Stimulated activated CD8-positive, alpha-beta memory T cell treated with anti-CD3 and anti-CD28 coated beads, Interleukin-15, amount 100 ng/mL, for 4 hours (primary cell): Measurements from ENCODE around the gene WDR70.
"Not testable (repeated sequence)": the region's sequence is repeated elsewhere in the genome, so short reads cannot be mapped to it uniquely, and the experiment has no call there.

Experiments used
- DNase-seq, 2 donors: peaks; one replicate each; pipeline ENCODE4 v3.0.0-alpha.2; 2020; ENCODE audit warnings: low read depth in 2 of 2

Gene WDR70

DNA sequence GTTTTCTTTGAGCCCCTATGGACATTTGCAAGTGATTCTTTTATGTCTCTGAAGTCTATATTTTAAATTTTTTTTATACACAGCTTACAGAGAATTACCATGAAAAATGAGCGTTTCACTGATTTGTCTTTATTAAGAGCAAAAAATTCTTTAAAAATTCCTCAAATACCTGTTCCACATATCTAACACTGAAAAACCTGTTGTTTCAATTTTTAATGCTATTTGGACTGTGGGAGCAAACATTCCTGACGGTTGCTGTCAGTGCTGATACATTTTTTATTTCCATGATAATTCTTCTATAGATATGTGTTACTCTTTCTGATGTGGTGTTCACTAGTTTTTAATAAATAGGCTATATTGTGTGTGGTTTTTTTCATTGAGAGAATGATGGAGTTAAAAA lies 261.0 kb downstream of the WDR70 start:
- no peak for DNase-seq

DNA sequence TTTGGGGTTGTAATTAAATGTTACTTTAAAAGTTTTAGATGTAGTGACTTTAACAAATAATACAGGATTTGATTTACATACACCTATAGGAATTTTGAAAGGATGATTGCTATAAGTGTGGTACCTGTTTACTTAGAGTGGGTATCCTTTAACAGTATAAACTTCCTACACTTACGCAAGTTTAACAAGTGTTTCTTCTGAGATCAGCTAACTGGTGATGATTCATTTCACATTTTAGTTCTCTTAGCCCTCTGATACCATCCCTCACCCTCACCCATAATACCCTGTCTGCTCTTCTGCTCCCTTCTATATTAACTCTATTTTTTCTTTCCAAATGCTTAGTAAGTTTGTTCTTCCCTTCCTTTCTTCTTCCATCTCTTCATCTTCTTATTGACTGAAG lies 262.8 kb downstream of the WDR70 start:
- DNase-seq, result no peak

DNA sequence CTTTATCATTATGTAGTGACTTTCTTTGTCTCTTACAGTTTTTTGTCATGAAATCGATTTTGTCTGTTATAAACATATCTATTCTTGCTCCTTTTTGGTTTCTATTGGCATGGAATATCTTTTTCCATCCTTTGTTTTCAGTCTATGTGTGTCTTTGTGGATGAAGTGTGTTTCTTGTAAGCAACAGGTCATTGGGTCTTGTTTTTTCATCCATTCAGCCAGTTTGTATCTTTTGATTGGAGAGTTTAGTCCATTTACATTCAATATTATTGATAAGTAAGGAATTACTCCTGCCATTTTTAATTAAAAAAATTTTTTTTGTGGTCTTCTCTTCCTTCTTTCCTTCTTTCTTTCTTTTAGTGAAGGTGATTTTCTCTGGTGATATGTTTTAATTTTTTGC lies 266.6 kb downstream of the WDR70 start:
- DNase-seq, result no peak

DNA sequence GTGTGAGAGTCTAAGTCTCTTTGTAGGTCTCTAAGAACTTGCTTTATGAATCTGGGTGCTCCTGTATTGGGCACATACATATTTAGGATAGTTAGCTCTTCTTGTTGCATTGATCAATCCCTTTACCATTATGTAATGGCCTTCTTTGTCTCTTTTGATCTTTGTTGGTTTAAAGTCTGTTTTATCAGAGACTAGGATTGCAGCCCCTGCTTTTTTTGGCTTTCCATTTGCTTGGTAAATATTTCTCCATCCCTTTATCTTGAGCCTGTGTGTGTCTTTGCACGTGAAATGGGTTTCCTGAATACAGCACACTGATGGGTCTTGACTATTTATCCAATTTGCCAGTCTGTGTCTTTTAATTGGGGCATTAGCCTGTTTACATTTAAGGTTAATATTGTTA lies 275.4 kb downstream of the WDR70 start:
- DNase-seq, result not testable (repeated sequence)

DNA sequence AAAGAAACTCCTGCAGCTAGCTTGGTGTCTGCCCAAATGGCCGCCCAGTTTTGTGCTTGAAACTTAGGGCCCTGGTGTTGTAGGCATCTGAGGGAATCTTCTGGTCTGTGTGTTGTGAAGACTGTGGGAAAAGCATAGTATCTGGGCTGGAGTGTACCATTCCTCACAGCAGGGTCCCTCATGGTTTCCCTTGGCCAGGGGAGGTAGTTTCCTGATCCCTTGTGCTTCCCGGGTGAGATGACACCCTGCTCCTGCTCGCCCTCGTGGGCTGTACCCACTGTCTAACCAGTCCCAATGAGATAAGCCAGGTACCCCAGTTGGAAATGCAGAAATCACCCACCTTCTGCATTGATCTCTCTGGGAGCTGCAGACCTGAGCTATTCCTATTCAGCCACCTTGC lies 277.9 kb downstream of the WDR70 start:
- DNase-seq, result no peak

DNA sequence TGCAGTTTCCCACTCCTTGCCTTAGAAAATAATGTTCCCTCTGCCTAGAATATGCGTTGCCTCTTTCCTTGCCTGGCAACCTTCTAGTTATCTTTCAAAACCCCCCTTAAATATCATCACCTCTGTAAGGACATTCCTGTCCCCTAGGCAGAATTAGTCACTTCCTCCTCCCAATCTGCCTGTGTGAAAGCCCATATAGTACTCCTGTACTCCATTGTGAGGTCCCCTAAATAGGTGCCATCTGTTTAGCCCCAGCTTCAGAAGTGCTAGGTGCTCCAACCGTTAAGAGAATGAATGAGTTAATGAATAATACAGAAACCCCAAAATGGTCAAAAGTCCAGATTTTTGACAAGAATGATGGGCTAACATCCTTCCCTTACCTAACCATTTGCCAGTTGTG lies 279.3 kb downstream of the WDR70 start:
- DNase-seq, result no peak

DNA sequence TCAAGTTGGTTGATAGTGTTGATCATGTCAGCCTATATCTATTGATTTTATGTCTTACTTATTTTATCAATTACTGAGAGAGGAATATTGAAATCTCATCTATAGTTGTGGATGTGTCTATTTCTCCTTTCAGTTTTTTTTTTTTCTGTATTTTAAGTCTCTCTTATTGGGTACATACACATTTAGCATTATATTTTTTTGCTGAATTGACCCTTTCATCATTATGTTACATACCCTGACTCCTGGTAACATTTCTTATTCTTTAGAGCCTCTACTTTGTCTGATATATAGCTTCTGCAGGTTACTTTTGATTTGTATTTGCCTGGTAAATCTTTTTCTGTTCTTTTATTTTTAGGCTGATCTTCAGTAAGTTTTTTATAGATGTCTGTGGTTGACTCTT lies 281.2 kb downstream of the WDR70 start:
- no peak for DNase-seq

DNA sequence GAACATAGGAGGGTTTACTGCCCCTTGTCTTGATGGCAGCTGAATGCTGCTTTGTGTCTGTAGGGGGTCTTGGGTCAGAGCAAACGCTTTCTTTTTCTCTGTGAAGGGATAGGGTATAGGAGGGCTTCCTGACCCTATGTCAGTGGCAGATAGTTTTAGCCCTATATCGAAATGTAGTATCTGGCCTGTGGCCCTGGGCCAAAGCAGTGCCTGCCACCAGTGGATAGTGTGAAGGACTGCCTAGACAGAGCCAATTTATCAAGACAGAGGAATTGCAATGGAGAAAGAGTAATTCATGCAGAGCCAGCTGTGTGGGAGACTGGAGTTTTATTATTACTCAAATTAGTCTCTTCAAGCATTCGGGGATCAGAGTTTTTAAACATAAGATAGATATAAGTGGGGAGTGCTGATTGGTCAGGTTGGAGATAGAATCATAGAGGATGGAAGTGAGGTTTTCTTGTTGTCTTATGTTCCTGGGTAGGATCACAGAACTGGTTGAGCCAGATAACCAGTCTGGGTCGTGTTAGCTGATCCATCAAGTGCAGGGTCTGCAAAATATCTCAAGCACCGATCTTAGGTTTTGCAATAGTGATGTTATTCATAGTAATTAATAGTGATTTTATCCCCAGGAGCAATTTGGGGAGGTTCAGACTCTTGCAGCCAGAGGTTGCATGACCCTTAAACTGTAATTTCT lies 282.3 kb downstream of the WDR70 start:
- no peak for DNase-seq

DNA sequence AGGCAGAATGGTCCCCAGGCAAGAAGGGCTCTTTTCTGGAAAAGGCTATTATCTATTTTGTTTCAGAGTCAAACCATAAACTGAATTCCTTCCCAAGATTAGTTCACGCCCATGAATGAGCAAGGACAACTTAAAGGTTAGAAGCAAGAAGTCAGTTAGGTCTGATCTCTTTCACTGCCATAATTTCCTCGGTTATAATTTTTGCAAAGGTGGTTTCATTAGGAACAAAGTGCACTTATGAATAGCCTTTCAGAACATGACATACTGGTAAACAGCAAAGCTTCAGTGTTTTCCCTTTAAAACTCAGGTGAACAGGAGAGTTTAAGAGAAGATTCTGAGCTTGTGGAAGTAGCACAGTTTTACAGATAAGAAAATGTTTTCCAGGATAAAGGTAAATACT lies 282.8 kb downstream of the WDR70 start:
- DNase-seq, result no peak

DNA sequence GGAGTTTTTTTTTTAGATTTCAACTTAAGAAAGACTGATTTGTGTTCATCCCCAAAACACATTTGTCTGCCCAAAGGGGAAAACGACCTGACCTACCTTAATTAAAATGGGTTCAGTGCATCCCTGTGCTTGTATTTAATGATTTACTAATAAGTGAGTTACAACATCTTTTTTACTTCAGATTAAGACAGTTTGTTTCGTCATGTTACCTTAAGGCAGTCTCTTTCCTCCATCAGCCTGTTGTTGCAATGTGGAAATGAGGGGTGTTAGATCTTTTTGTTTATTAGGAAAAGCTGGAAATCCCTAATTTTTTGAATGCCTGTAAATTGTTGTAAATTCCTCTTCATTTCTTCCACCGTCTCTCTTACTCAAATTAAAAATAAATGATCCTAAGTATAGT lies 283.2 kb downstream of the WDR70 start:
- no peak for DNase-seq

DNA sequence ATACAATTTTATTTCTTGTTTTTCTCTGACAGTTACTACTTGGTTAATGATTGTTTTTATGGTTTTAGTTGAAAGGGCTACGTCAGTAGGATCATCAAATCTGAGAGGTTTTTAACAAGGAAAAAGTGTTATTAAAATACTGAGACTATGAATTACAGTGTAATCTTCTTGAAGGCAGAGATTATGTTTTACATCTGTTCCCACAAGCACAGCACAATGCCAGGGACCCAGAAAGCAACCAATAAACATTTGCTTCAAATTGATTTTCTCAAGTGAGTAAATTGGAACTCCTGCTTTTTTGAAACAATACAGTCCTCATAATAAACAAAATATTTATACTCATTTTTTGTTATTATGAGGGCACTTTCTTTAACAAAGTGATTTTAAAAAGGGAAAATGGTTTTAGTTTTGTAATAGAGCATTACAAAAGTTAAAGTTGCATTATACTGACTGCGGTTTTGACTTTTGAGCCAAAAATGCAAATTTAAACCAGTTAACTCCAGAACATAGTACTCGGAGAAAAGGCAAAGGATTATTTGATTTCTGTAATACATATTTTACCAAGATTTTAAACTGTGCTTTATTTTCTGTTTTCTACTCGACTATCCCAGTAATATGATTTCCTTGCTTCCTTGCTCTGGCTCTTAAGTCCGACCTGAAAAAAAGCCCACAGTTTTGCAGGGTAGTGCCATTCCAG lies 283.8 kb downstream of the WDR70 start:
- DNase-seq, result no peak

DNA sequence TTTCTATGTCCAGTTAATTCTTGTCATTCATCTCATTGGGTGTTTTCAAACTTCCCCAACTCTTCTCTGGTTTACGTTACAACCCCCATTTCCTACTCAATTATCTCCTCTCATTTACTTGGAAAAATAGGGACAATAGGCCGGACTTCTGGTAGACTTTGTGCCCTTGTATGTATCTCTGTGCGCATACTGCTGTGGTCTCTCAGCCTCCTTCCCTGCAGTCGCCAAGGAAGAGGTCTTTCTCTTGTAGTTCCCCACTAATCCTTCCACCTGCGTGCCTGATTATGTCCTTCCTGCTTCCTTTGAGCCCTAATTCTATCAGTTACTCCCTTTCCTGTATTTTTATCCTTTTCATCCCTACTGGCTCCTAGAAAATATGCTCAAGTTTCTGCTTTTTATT lies 284.4 kb downstream of the WDR70 start:
- no peak for DNase-seq

DNA sequence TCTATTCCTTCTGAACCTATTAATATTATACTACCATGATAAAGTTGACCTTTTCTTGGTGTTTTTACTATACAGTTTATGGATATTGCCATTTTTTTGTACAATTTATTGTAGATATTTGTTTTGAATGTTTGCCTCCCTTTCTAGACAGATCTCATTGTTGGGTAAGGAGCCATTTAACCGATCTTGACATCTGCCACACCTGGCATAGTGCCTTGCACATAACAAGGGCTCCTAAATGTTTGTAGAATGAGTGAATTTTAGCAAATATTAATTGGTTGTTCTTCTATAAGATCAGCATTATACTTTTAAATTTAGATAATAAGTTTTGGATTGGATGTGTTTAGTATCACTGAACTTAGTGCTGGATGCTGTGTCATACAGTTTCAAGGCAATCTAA lies 285.4 kb downstream of the WDR70 start:
- DNase-seq, result no peak

DNA sequence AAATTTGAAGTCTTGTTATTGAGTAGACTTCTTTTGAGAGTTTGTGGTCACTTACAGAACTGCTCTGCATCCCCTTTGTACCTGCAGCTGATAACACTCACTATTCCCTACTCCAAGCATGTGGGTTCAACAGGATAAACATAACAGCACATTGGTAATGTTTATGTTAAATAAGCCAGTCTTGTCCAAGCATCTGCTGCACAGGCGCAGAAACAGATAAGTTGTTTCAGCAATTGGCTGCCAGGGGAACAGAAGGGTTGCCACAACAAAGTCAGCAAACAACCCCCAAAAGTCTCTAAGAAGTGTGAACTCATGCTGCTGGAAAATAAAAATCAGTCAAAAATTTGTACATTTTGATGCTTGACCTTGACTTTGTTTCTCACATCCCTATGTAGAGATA lies 286.2 kb downstream of the WDR70 start:
- no peak for DNase-seq

DNA sequence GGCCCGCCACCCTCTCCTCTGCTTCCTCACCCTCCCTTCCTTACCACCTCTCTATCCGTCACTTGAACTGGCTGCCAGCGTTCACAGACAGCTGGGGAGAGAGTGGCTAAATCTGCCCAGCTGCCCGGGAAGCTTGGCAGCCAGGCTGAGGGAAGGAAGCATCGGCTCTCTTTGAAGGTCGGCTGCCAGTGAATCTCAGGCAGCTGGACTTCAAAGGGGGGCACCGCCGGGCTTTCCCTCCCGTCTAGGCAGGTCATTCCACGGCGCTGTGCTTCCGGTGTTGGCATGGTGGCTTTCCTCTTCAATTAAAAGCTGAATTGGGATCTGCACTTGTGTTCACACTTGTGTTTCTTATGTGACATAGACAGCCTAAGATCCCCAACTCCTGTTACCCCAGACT lies 286.8 kb downstream of the WDR70 start:
- no peak for DNase-seq

DNA sequence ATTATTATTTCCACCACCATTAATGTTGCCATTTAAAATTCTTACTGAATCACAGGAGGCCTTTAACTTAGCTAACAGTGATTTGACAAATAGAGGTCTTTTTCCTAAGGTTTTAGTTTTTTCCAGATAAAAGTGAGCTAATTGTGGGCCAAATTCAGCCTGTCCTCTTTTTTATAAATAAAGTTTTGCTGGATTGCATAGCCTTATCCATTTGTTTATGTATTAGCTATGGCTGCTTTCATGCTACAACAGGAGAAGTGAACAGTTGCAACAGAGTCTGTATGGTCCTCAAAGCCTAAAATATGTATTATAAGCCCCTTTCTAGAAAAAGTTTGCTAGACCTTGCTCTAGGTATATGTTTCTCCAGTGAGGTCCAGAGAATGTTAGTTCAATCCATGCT lies 288.3 kb downstream of the WDR70 start:
- DNase-seq, result no peak

DNA sequence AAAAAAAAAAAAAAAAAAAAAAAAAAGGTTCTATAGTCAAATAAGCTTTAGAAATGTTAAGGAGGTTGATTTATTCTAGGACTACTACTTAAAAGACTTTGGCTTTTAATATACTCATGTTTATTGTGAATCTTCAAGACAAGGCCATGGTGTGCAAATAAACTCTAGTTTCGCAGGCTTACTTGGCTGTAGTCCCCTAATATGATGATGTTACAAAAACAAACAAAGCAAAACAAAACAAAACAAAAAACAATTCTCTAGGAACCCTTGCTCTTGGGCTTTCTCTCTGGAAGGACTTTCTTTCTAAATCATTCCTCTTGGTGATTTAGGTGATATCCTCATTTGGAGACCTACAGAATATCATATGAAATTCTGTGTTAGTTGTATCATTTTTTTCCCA lies 288.7 kb downstream of the WDR70 start:
- no peak for DNase-seq

DNA sequence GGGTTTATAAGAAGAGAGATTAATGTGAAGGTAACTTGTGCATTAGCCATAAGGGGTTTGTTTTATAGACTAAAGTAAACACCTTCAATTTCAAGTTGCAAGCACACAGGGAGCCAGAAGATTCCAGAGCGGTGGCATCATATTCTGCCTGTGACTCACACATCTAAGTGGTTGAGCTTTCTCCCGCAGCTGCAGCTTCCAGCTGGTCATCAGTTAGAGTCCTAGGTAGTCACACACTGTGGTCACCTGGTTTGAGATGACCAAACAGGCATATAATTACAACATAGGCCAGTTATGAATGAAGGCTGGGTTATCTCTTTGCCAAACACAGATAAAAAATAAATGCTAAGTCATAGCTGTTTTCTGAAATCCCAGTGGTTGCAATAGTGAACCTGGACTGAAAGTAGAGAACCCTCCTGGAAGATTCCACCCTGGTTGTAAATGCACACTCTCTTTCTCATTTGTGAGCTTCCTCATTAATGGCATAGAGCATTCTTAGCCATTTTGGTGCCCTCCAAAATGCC lies 289.5 kb downstream of the WDR70 start:
- DNase-seq, result no peak

DNA sequence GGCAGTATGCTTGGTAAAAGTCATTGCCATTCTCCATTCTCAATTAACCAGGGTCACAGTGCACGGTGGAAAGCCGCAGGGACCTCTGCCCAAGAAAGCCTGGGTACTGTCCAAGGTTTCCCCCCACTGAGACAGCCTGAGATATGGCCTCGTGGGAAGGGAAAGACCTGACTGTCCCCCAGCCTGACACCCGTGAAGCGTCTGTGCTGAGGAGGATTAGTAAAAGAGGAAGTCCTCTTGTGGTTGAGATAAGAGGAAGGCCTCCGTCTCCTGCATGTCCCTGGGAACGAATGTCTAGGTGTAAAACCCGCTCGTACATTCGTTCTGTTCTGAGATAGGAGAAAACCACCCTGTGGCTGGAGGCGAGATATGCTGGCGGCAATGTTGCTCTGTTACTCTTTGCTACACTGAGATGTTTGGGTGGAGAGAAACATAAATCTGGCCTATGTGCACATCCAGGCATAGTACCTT lies 293.0 kb downstream of the WDR70 start:
- not testable (repeated sequence) for DNase-seq

DNA sequence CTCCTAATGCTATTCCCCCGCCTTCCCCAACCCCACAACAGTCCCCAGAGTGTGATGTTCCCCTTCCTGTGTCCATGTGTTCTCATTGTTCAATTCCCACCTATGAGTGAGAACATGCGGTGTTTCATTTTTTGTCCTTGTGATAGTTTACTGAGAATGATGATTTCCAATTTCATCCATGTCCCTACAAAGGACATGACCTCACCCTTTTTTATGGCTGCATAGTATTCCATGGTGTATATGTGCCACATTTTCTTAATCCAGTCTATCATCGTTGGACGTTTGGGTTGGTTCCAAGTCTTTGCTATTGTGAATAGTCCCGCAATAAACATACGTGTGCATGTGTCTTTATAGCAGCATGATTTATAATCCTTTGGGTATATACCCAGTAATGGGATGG lies 295.2 kb downstream of the WDR70 start:
- not testable (repeated sequence) for DNase-seq

DNA sequence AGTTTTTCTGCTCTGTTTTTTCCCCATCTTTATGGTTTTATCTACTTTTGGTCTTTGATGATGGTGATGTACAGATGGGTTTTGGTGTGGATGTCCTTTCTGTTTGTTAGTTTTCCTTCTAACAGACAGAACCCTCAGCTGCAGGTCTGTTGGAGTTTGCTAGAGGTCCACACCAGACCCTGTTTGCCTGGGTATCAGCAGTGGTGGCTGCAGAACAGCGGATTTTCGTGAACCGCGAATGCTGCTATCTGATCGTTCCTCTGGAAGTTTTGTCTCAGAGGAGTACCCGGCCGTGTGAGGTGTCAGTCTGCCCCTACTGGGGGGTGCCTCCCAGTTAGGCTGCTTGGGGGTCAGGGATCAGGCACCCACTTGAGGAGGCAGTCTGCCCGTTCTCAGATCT lies 300.2 kb downstream of the WDR70 start:
- not testable (repeated sequence) for DNase-seq

DNA sequence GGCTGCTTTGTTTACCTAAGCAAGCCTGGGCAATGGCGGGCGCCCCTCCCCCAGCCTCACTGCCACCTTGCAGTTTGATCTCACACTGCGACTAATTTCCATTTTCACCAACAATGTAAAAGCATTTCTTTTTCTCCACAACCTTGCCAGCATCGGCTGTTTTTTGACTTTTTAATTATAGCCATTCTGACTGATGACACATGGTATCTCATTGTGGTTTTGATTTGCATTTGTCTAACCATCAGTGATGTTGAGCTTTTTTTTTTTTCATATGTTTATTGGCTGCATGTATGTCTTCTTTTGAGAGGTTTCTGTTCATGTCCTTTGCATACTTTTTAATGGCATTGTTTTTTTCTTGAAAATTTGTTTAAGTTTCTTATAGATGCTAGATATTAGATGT lies 300.8 kb downstream of the WDR70 start:
- not testable (repeated sequence) for DNase-seq

DNA sequence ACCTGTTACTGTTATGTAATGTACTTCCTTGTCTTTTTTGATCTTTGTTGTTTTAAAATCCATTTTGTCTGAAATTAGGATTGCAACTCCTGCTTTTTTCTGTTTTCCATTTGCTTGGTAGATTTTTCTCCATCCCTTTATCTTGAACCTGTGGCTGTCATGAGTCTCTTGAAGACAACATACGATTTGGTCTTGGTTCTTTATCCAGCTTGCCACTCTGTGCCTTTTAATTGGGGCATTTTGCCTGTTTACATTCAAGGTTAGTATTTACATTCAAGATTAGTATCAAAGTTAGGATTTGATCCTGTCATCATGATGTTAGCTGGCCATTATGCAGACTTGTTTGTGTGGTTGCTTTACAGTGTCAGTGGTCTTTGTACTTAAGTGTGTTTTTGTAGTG lies 304.0 kb downstream of the WDR70 start:
- no peak for DNase-seq
